ENCODE measurements around the gene SH2D2A.

Gene SH2D2A

GRCh38 chr1:156859523-156860112 is 43.0 kb upstream of the SH2D2A start:
- H3K9me3 ChIP-seq (ENCODE audit: control insufficient read depth, low read length) = no peaks in the 10 kb centered on the region
- H2AFZ ChIP-seq = peak overlapping the region; percentile 28
- peak overlapping the region; percentile 66 for H3K4me2 ChIP-seq (ENCODE audit: low read length)
- H3K79me2 ChIP-seq = no peaks in the 10 kb centered on the region
- no peak overlapping the region for H3K9ac ChIP-seq
- no peak for TF ChIP-seq CTCF (IDR thresholded peaks at IDR 0.05)
- H3K27me3 ChIP-seq (ENCODE audit: control insufficient read depth, insufficient read depth, low read length) = peaks cover 15% of the 10 kb centered on the region
- H3K4me3 ChIP-seq (ENCODE audit: low read depth, low read length) = peak overlapping the region; percentile 9
- no peaks in the 10 kb centered on the region for H3K36me3 ChIP-seq (ENCODE audit: control insufficient read depth, insufficient read depth, low read length)
- H3K4me1 ChIP-seq = no peaks in the 10 kb centered on the region
- H3K27ac ChIP-seq = no peak overlapping the region

- peaks cover 15% of the 10 kb centered on the region for H3K27me3 ChIP-seq (ENCODE audit: control insufficient read depth, insufficient read depth, low read length)
- H3K27ac ChIP-seq = no peak within 1 kb of the TSS
- H3K36me3 ChIP-seq (ENCODE audit: control insufficient read depth, insufficient read depth, low read length) = no peaks in the 10 kb centered on the region
- peak within 1 kb of the TSS; percentile 9 for H3K4me3 ChIP-seq (ENCODE audit: low read depth, low read length)
- no peaks in the 10 kb centered on the region for H3K79me2 ChIP-seq
- peak within 1 kb of the TSS; percentile 66 for H3K4me2 ChIP-seq (ENCODE audit: low read length)
- no peak within 1 kb of the TSS for H3K9ac ChIP-seq
- peak within 1 kb of the TSS; percentile 28 for H2AFZ ChIP-seq
- TF ChIP-seq CTCF (IDR thresholded peaks at IDR 0.05) = no peak
- H3K9me3 ChIP-seq (ENCODE audit: control insufficient read depth, low read length) = no peaks in the 10 kb centered on the region
- H3K4me1 ChIP-seq = no peaks in the 10 kb centered on the region
Observed at GRCh38 chr1:156858959-156859522, 42.4 kb upstream of the SH2D2A start, which contains the start of gene INSRR. Gene INSRR (minus strand): TSS chr1:156859117. CDS start chr1:156858621, 496 bp downstream.

- no peak overlapping the region for H3K9ac ChIP-seq
- H3K4me1 ChIP-seq = no peaks in the 10 kb centered on the region
- TF ChIP-seq CTCF (IDR thresholded peaks at IDR 0.05) = no peak
- H3K27ac ChIP-seq = no peak overlapping the region
- no peaks in the 10 kb centered on the region for H3K79me2 ChIP-seq
- H3K36me3 ChIP-seq (ENCODE audit: control insufficient read depth, insufficient read depth, low read length) = no peaks in the 10 kb centered on the region
- H2AFZ ChIP-seq = no peak overlapping the region
- peaks cover 15% of the 10 kb centered on the region for H3K27me3 ChIP-seq (ENCODE audit: control insufficient read depth, insufficient read depth, low read length)
- no peak overlapping the region for H3K4me3 ChIP-seq (ENCODE audit: low read depth, low read length)
- no peaks in the 10 kb centered on the region for H3K9me3 ChIP-seq (ENCODE audit: control insufficient read depth, low read length)
- H3K4me2 ChIP-seq (ENCODE audit: low read length) = no peak overlapping the region
Observed at GRCh38 chr1:156858555-156858956, 41.9 kb upstream of the SH2D2A start.

GRCh38 chr1:156857532-156857931 is 40.9 kb upstream of the SH2D2A start:
- Histone ChIP-seq H3K4me3 (ENCODE audit: low read depth, low read length) (no peak overlapping the region), H3K4me2 (ENCODE audit: low read length) (no peak overlapping the region), H3K79me2 (no peaks in the 10 kb centered on the region), H3K36me3 (ENCODE audit: control insufficient read depth, insufficient read depth, low read length) (no peaks in the 10 kb centered on the region), H3K9ac (no peak overlapping the region), H3K27me3 (ENCODE audit: control insufficient read depth, insufficient read depth, low read length) (peaks cover 15% of the 10 kb centered on the region), H3K4me1 (peaks cover under 1% of the 10 kb centered on the region), H3K27ac (no peak overlapping the region), H3K9me3 (ENCODE audit: control insufficient read depth, low read length) (no peaks in the 10 kb centered on the region), H2AFZ (no peak overlapping the region)
- TF ChIP-seq CTCF (IDR thresholded peaks at IDR 0.05) = no peak
